H1 (cell line): ENCODE results near the gene TRMT44. TPM values are rescaled to one million over a fixed set of nuclear protein-coding genes. Genes with fewer than 3 reads are reported as not detected.
A peak's percentile ranks its signal among the peaks of the same experiment; 100 is the strongest.

ENCODE experiments used
- CTCF ChIA-PET: fragments of 300-600 bp; sonication (Branson Sonifier 250); formaldehyde crosslinking; loops from one replicate; lab custom pipeline; 2021; ENCODE audit not compliant: partially characterized antibody; lab: Charles Lee
- POLR2A ChIA-PET: fragments of 300-600 bp; sonication (Branson Sonifier 250); formaldehyde crosslinking; loops from one replicate; lab custom pipeline; 2021; ENCODE audit warnings: inconsistent platforms; ENCODE audit not compliant: partially characterized antibody; lab: Charles Lee
- DNase-seq, 2 experiments: peaks; one replicate each; pipeline versions ENCODE4 v3.0.0 to v3.0.0-alpha.2; 2010 to 2022; ENCODE audit warnings: low spot score in 2 of 2, low read depth in 1 of 2, mixed read lengths in 1 of 2
- FAIRE-seq: peaks from 2 replicates; lab custom pipeline; 2011; peaks lifted over from hg19 to GRCh38; lab: Jason Lieb, UNC
- H2AFZ ChIP-seq: 2 replicates; pipeline ENCODE4 v1.8.1; 2012; ENCODE audit warnings: low read length, inconsistent platforms
- H2AK5ac ChIP-seq: 2 replicates; pipeline ENCODE4 v1.6.1; 2013; ENCODE audit warnings: low read depth, low read length
- H2BK120ac ChIP-seq: replicated peaks from 2 replicates; pipeline ENCODE3; 2013; ENCODE audit warnings: low read depth, low read length, inconsistent platforms
- H2BK12ac ChIP-seq: 2 replicates; pipeline ENCODE4 v1.6.1; 2013; ENCODE audit warnings: low read depth, low read length
- H2BK15ac ChIP-seq: 2 replicates; pipeline ENCODE4 v1.6.1; 2013; ENCODE audit warnings: low read length
- H2BK20ac ChIP-seq: 2 replicates; pipeline ENCODE4 v1.6.1; 2013; ENCODE audit warnings: low read length
- H2BK5ac ChIP-seq: 2 replicates; pipeline ENCODE4 v1.6.1; 2013; ENCODE audit warnings: low read depth, low read length
- H3K14ac ChIP-seq: 2 replicates; pipeline ENCODE4 v1.6.1; 2013; ENCODE audit warnings: inconsistent platforms; ENCODE audit not compliant: insufficient read length
- H3K18ac ChIP-seq: 2 replicates; pipeline ENCODE4 v1.6.1; 2013; ENCODE audit warnings: low read length; ENCODE audit errors: extremely low read depth
- H3K23ac ChIP-seq: 2 replicates; pipeline ENCODE4 v1.6.1; 2013; ENCODE audit warnings: inconsistent platforms; ENCODE audit not compliant: insufficient read length
- H3K23me2 ChIP-seq: 2 replicates; pipeline ENCODE4 v1.6.1; 2013; ENCODE audit warnings: low read depth, low read length
- H3K27ac ChIP-seq: 2 replicates; pipeline ENCODE4 v1.6.1; 2011; ENCODE audit warnings: low read depth, low read length, inconsistent platforms
- H3K27me3 ChIP-seq, 4 experiments: replicated peaks in 1 of 4; 1 replicate in 1 of 4; 2 replicates in 3 of 4; pipeline versions ENCODE4 v1.6.1 to v1.8.1; 2011 to 2013; ENCODE audit warnings: low read length in 3 of 4, mild to moderate bottlenecking in 3 of 4, inconsistent platforms in 2 of 4, mixed read lengths in 2 of 4, moderate library complexity in 1 of 4; ENCODE audit not compliant: control insufficient read depth in 3 of 4, insufficient read depth in 3 of 4; ENCODE audit errors: extremely low read depth in 1 of 4
- H3K36me3 ChIP-seq, 4 experiments: 2 replicates each; pipeline versions ENCODE4 v1.6.1 to v1.8.1; 2011 to 2013; ENCODE audit warnings: mild to moderate bottlenecking in 4 of 4, low read length in 3 of 4, moderate library complexity in 2 of 4, control low read depth in 1 of 4, inconsistent platforms in 1 of 4; ENCODE audit not compliant: insufficient read depth in 4 of 4, control insufficient read depth in 2 of 4
- H3K4ac ChIP-seq: replicated peaks from 2 replicates; pipeline ENCODE3; 2013; ENCODE audit warnings: low read length, low read depth, mixed read lengths, inconsistent platforms; ENCODE audit not compliant: insufficient read length
- H3K4me1 ChIP-seq, 4 experiments: replicated peaks in 1 of 4; 1 replicate in 1 of 4; 2 replicates in 3 of 4; pipeline versions ENCODE4 v1.6.1 to v1.8.1; 2011 to 2013; ENCODE audit warnings: low read length in 3 of 4, inconsistent platforms in 2 of 4, mixed read lengths in 1 of 4; ENCODE audit not compliant: insufficient read depth in 4 of 4, control insufficient read depth in 3 of 4
- H3K4me2 ChIP-seq, 2 experiments: 2 replicates each; pipeline versions ENCODE4 v1.6.1 to v1.8.1; 2011 to 2013; ENCODE audit warnings: low read depth in 2 of 2, low read length in 2 of 2, control low read depth in 1 of 2, inconsistent platforms in 1 of 2, mild to moderate bottlenecking in 1 of 2; ENCODE audit not compliant: insufficient read depth in 1 of 2
- H3K4me3 ChIP-seq, 4 experiments: fragments of 200-600, 300-600 bp in 1 of 4; sonication (generic), shearing (Covaris generic), sonication (Bioruptor Twin) in 1 of 4; 2 replicates each; pipeline versions ENCODE4 v1.5.1 to v1.8.1; 2011 to 2016; ENCODE audit warnings: low read length in 4 of 4, low read depth in 3 of 4, control low read depth in 2 of 4, inconsistent platforms in 2 of 4, mild to moderate bottlenecking in 2 of 4, mixed read lengths in 1 of 4, moderate library complexity in 1 of 4; ENCODE audit not compliant: insufficient read depth in 2 of 4; ENCODE audit errors: extremely low read depth in 1 of 4
- H3K56ac ChIP-seq: replicated peaks from 2 replicates; pipeline ENCODE3; 2013; ENCODE audit warnings: low read depth, mild to moderate bottlenecking, mixed read lengths, low read length, inconsistent platforms; ENCODE audit not compliant: insufficient read length
- H3K79me1 ChIP-seq: 2 replicates; pipeline ENCODE4 v1.6.1; 2013; ENCODE audit warnings: low read depth, low read length, control low read depth
- H3K79me2 ChIP-seq, 2 experiments: 2 replicates each; pipeline versions ENCODE4 v1.6.1 to v1.8.1; 2012 to 2013; ENCODE audit warnings: low read length in 2 of 2, mild to moderate bottlenecking in 2 of 2, inconsistent platforms in 1 of 2; ENCODE audit not compliant: insufficient read depth in 2 of 2, control insufficient read depth in 1 of 2
- H3K9ac ChIP-seq, 4 experiments: replicated peaks in 1 of 4; 1 replicate in 1 of 4; 2 replicates in 3 of 4; pipeline versions ENCODE4 v1.6.1 to v1.8.1; 2011 to 2013; ENCODE audit warnings: low read depth in 3 of 4, low read length in 3 of 4, control low read depth in 2 of 4, mild to moderate bottlenecking in 2 of 4, moderate library complexity in 2 of 4, inconsistent platforms in 1 of 4; ENCODE audit errors: extremely low read depth in 1 of 4
- H3K9me3 ChIP-seq, 2 experiments: 2 replicates each; pipeline versions ENCODE4 v1.6.1 to v1.8.1; 2012 to 2013; ENCODE audit warnings: mild to moderate bottlenecking in 2 of 2, moderate library complexity in 2 of 2, control low read depth in 1 of 2, inconsistent platforms in 1 of 2, low read depth in 1 of 2, low read length in 1 of 2, mixed read lengths in 1 of 2; ENCODE audit not compliant: insufficient read depth in 2 of 2
- H4K20me1 ChIP-seq, 2 experiments: replicated peaks in 1 of 2; 2 replicates each; pipeline versions ENCODE3 to v1.8.1; 2011 to 2013; ENCODE audit warnings: inconsistent platforms in 2 of 2, low read length in 2 of 2, mild to moderate bottlenecking in 1 of 2; ENCODE audit not compliant: insufficient read depth in 2 of 2, control insufficient read depth in 1 of 2
- H4K5ac ChIP-seq: 2 replicates; pipeline ENCODE4 v1.6.1; 2013; ENCODE audit warnings: low read length, low read depth, mixed read lengths, inconsistent platforms; ENCODE audit not compliant: insufficient read length
- H4K8ac ChIP-seq: 2 replicates; pipeline ENCODE4 v1.8.0; 2013; ENCODE audit warnings: mild to moderate bottlenecking, moderate library complexity, low read length, inconsistent platforms; ENCODE audit not compliant: insufficient read depth; ENCODE audit errors: extremely low read depth
- H4K91ac ChIP-seq: replicated peaks from 2 replicates; pipeline ENCODE3; 2013; ENCODE audit warnings: low read length, mixed read lengths, inconsistent platforms; ENCODE audit not compliant: insufficient read length
- CHD2 ChIP-seq: IDR thresholded peaks from 2 replicates; pipeline ENCODE4 v1.6.1; 2012; ENCODE audit warnings: low read length, improper control_type of control experiment
- EZH2 ChIP-seq: fragments of 200-600 bp; sonication (generic); IDR thresholded peaks from 2 replicates; pipeline ENCODE4 v1.7.1; 2012; ENCODE audit warnings: low read depth, mild to moderate bottlenecking, moderate library complexity, low read length, inconsistent platforms; ENCODE audit not compliant: severe bottlenecking
- HDAC2 ChIP-seq, 2 experiments: fragments of 300-600 bp in 1 of 2; sonication (generic) in 1 of 2; IDR thresholded peaks; 2 replicates each; pipeline ENCODE4 v1.6.1; 2011 to 2012; ENCODE audit warnings: low read depth in 2 of 2, low read length in 2 of 2, mild to moderate bottlenecking in 2 of 2, moderate library complexity in 2 of 2, borderline replicate concordance in 1 of 2, inconsistent platforms in 1 of 2
- HDAC6 ChIP-seq: IDR thresholded peaks from one replicate; pipeline ENCODE4 v1.7.1; 2012; ENCODE audit warnings: low read depth, mild to moderate bottlenecking, inconsistent platforms, low read length, moderate library complexity
- KDM4A ChIP-seq: IDR thresholded peaks from one replicate; pipeline ENCODE4 v1.7.1; 2012; ENCODE audit warnings: low read depth, mild to moderate bottlenecking, moderate library complexity, low read length, inconsistent platforms; ENCODE audit not compliant: severe bottlenecking
- KDM5A ChIP-seq: fragments of 200-600 bp; IDR thresholded peaks from 2 replicates; pipeline ENCODE4 v1.7.1; 2012; ENCODE audit warnings: mild to moderate bottlenecking, low read length, inconsistent platforms, mixed read lengths
- POU5F1 ChIP-seq: IDR thresholded peaks from 2 replicates; pipeline ENCODE4 v1.6.1; 2011; ENCODE audit warnings: low read depth, mild to moderate bottlenecking, low read length, moderate library complexity
- SP4 ChIP-seq: IDR thresholded peaks from 2 replicates; pipeline ENCODE4 v1.6.1; 2012; ENCODE audit warnings: low read length, inconsistent platforms
- TAF1 ChIP-seq: IDR thresholded peaks from 2 replicates; pipeline ENCODE4 v1.6.1; 2011; ENCODE audit warnings: mild to moderate bottlenecking, low read depth, low read length
- WGBS, 2 experiments: shearing (Covaris generic) in 1 of 2; methylation state at CpG; one replicate each; pipeline versions ENCODE4 v1.1.6 to v1.1.7; 2013 to 2015; ENCODE audit warnings: low lambda C conversion rate in 2 of 2, mixed read lengths in 2 of 2, inconsistent platforms in 1 of 2, low coverage in 1 of 2, missing lambda C conversion rate in 1 of 2; ENCODE audit not compliant: insufficient replicate concordance in 2 of 2, insufficient coverage in 1 of 2, insufficient read length in 1 of 2; ENCODE audit errors: extremely low coverage in 1 of 2, missing lambda C conversion rate in 1 of 2; 5-methylcytosine and 5-hydroxymethylcytosine counted together
- polyA plus RNA-seq, 7 experiments: library from polyadenylated mRNA; depleted of rRNA in 3 of 7; stranded (reverse) in 5 of 7; unstranded in 2 of 7; fragments of >200 nt in 5 of 7; fragments of 200-250 nt in 2 of 7; gene quantifications; 1 replicate in 5 of 7; 2 replicates in 1 of 7; 4 replicates in 1 of 7; pipeline versions ENCODE4 v1.2.1 to v1.2.3, GENCODE V29; 2011 to 2013; ENCODE audit warnings: missing spikeins in 2 of 7, mixed read lengths in 2 of 7
- total RNA-seq: library from RNA; stranded (reverse); fragmentation: NEBNext Ultra II Directional; extraction: Animal tissue kit (Norgen Biotek cat#: 25700); gene quantifications from 2 replicates; pipeline ENCODE4 v1.2.1, GENCODE V29; 2021

Gene TRMT44
- total and polyA plus RNA-seq, 2 of the 8 experiments (the other 6 are each of a cell fraction or from before 2014, with no cell fraction given), result 8.6 to 23.9 TPM

- Histone ChIP-seq H2BK12ac (no peak overlapping the region), H3K27me3 (peaks cover 0 to 2% (median 0%) of the 10 kb centered on the region in 4 experiments; a peak in 1 of 7 replicates), H3K9me3 (no peaks in the 10 kb centered on the region), H3K14ac (no peak overlapping the region), H3K4me2 (no peak overlapping the region), H2AK5ac (no peak overlapping the region), H2BK15ac (no peak overlapping the region), H3K4me3 (no peak overlapping the region), H3K4ac (no peak overlapping the region), H3K18ac (no peak overlapping the region), H4K20me1 (no peaks in the 10 kb centered on the region), H3K23ac (no peak overlapping the region), H3K9ac (no peak overlapping the region), H3K36me3 (no peaks in the 10 kb centered on the region; a peak in 1 of 8 replicates), H3K23me2 (no peaks in the 10 kb centered on the region), H3K79me1 (no peaks in the 10 kb centered on the region), H3K79me2 (no peaks in the 10 kb centered on the region), H2BK5ac (no peak overlapping the region), H3K27ac (no peak overlapping the region), H2BK120ac (no peak overlapping the region), H3K56ac (no peak overlapping the region), H2BK20ac (no peak overlapping the region), H2AFZ (no peak overlapping the region), H3K4me1 (peaks cover 0 to 3% (median 0%) of the 10 kb centered on the region in 4 experiments; a peak in 2 of 7 replicates), H4K8ac (no peak overlapping the region; the same call in 1 of the 2 replicates), H4K91ac (peak overlapping the region; percentile 25), H4K5ac (no peak overlapping the region)
- CTCF ChIA-PET, result interaction anchor here (0.7 to 2.7 kb wide), 10 partner anchors 9 to 72 kb away, joined by 3 to 16 read pairs (median 4); no protein-coding TSS in a partner anchor
- no peak for FAIRE-seq
- DNase-seq, result no peak
- WGBS, 2 experiments, result 85% methylated on average over 24 of the region's 24 CpGs; no CpG with 5 or more reads in 1 of the 2 experiments
- POLR2A ChIA-PET, result interaction anchor here (1.7 kb wide), 1 partner anchor 12 kb away, joined by 6 read pairs; no protein-coding TSS in a partner anchor
- no peak for TF ChIP-seq KDM4A
- no peak for TF ChIP-seq TAF1
- TF ChIP-seq HDAC6, result no peak
- no peak for TF ChIP-seq EZH2
- no peak for TF ChIP-seq POU5F1
- no peak for TF ChIP-seq CHD2
- TF ChIP-seq KDM5A, result no peak
- no peak for TF ChIP-seq SP4
- TF ChIP-seq HDAC2 (IDR thresholded peaks at IDR 0.05; ENCODE audit: borderline replicate concordance in 1 of 2, low read depth in 2 of 2, low read length in 2 of 2), result no peak
Measured at GRCh38 chr4:8522160-8523120, 81.9 kb downstream of the TRMT44 start.
